ENCODE results near the gene SEC31A.

The SEC31A gene

GRCh38 chr4:82797405-82798111 is 93.4 kb downstream of the SEC31A start:
- Histone ChIP-seq H3K36me3 (replicated peaks; ENCODE audit: insufficient read depth, low read length) (no peaks in the 10 kb centered on the region), H3K4me3 (ENCODE audit: low read length) (no peak overlapping the region), H3K9ac (ENCODE audit: low read length) (no peak overlapping the region), H3K4me2 (ENCODE audit: low read depth, low read length) (no peak overlapping the region), H3K9me3 (replicated peaks; ENCODE audit: insufficient read depth, low read length) (no peaks in the 10 kb centered on the region), H3K27me3 (replicated peaks; ENCODE audit: insufficient read depth, low read length) (no peaks in the 10 kb centered on the region), H3K4me1 (ENCODE audit: low read length) (peaks cover 9% of the 10 kb centered on the region), H3K9me2 (replicated peaks; ENCODE audit: insufficient read depth, low read length) (no peaks in the 10 kb centered on the region), H3F3A (ENCODE audit: insufficient read depth, low read length) (peaks cover 5% of the 10 kb centered on the region; the same call in 1 of the 2 replicates), H3K27ac (ENCODE audit: low read length) (no peak overlapping the region), H2AFZ (ENCODE audit: low read length) (no peak overlapping the region), H3K79me2 (ENCODE audit: low read length) (no peaks in the 10 kb centered on the region), H4K20me1 (ENCODE audit: insufficient read depth, low read length) (no peaks in the 10 kb centered on the region)
- no peak for DNase-seq
- no peak for TF ChIP-seq EZH2 (optimal IDR thresholded peaks at IDR 0.05; ENCODE audit: low read depth, low read length)
- TF ChIP-seq CTCF (IDR thresholded peaks at IDR 0.05; ENCODE audit: low read length): no peak
- no peak for TF ChIP-seq EZH2phosphoT487 (IDR thresholded peaks at IDR 0.05; ENCODE audit: low read length)

- peaks cover 5% of the 10 kb centered on the region; the same call in 1 of the 2 replicates for H3F3A ChIP-seq (ENCODE audit: insufficient read depth, low read length)
- H3K36me3 ChIP-seq (replicated peaks; ENCODE audit: insufficient read depth, low read length): no peaks in the 10 kb centered on the region
- TF ChIP-seq CTCF (IDR thresholded peaks at IDR 0.05; ENCODE audit: low read length) (no peak), EZH2 (optimal IDR thresholded peaks at IDR 0.05; ENCODE audit: low read depth, low read length) (no peak), EZH2phosphoT487 (IDR thresholded peaks at IDR 0.05; ENCODE audit: low read length) (no peak)
- H3K4me3 ChIP-seq (ENCODE audit: low read length): no peak overlapping the region
- H3K27me3 ChIP-seq (replicated peaks; ENCODE audit: insufficient read depth, low read length): no peaks in the 10 kb centered on the region
- H3K79me2 ChIP-seq (ENCODE audit: low read length): no peaks in the 10 kb centered on the region
- no peaks in the 10 kb centered on the region for H3K9me3 ChIP-seq (replicated peaks; ENCODE audit: insufficient read depth, low read length)
- no peak overlapping the region for H2AFZ ChIP-seq (ENCODE audit: low read length)
- no peaks in the 10 kb centered on the region for H3K9me2 ChIP-seq (replicated peaks; ENCODE audit: insufficient read depth, low read length)
- H3K27ac ChIP-seq (ENCODE audit: low read length): no peak overlapping the region
- no peak for DNase-seq
- H4K20me1 ChIP-seq (ENCODE audit: insufficient read depth, low read length): no peaks in the 10 kb centered on the region
- peaks cover 9% of the 10 kb centered on the region for H3K4me1 ChIP-seq (ENCODE audit: low read length)
- H3K9ac ChIP-seq (ENCODE audit: low read length): no peak overlapping the region
- H3K4me2 ChIP-seq (ENCODE audit: low read depth, low read length): no peak overlapping the region
These were observed 93.9 kb downstream of the SEC31A start for GRCh38 chr4:82797040-82797404.

- no peaks in the 10 kb centered on the region for H3K9me3 ChIP-seq (replicated peaks; ENCODE audit: insufficient read depth, low read length)
- H3K4me3 ChIP-seq (ENCODE audit: low read length): no peak overlapping the region
- H3K4me2 ChIP-seq (ENCODE audit: low read depth, low read length): no peak overlapping the region
- no peaks in the 10 kb centered on the region for H3F3A ChIP-seq (ENCODE audit: insufficient read depth, low read length)
- H3K9me2 ChIP-seq (replicated peaks; ENCODE audit: insufficient read depth, low read length): no peaks in the 10 kb centered on the region
- no peak for DNase-seq
- H3K36me3 ChIP-seq (replicated peaks; ENCODE audit: insufficient read depth, low read length): no peaks in the 10 kb centered on the region
- H3K9ac ChIP-seq (ENCODE audit: low read length): no peak overlapping the region
- H3K27me3 ChIP-seq (replicated peaks; ENCODE audit: insufficient read depth, low read length): no peaks in the 10 kb centered on the region
- H3K4me1 ChIP-seq (ENCODE audit: low read length): no peaks in the 10 kb centered on the region
- H3K27ac ChIP-seq (ENCODE audit: low read length): no peak overlapping the region
- TF ChIP-seq EZH2phosphoT487 (IDR thresholded peaks at IDR 0.05; ENCODE audit: low read length) (no peak), CTCF (IDR thresholded peaks at IDR 0.05; ENCODE audit: low read length) (no peak), EZH2 (optimal IDR thresholded peaks at IDR 0.05; ENCODE audit: low read depth, low read length) (no peak)
- H2AFZ ChIP-seq (ENCODE audit: low read length): no peak overlapping the region
- H3K79me2 ChIP-seq (ENCODE audit: low read length): no peaks in the 10 kb centered on the region
- no peaks in the 10 kb centered on the region for H4K20me1 ChIP-seq (ENCODE audit: insufficient read depth, low read length)
These were observed 97.9 kb downstream of the SEC31A start for GRCh38 chr4:82792912-82793649.
